ENCODE data around the gene TBC1D17. TPM values are rescaled to one million over a fixed set of nuclear protein-coding genes. Genes with fewer than 3 reads are reported as not detected.

The TBC1D17 gene
- total RNA-seq, 1 donor from 2014 or later: 46.0 TPM

DNA sequence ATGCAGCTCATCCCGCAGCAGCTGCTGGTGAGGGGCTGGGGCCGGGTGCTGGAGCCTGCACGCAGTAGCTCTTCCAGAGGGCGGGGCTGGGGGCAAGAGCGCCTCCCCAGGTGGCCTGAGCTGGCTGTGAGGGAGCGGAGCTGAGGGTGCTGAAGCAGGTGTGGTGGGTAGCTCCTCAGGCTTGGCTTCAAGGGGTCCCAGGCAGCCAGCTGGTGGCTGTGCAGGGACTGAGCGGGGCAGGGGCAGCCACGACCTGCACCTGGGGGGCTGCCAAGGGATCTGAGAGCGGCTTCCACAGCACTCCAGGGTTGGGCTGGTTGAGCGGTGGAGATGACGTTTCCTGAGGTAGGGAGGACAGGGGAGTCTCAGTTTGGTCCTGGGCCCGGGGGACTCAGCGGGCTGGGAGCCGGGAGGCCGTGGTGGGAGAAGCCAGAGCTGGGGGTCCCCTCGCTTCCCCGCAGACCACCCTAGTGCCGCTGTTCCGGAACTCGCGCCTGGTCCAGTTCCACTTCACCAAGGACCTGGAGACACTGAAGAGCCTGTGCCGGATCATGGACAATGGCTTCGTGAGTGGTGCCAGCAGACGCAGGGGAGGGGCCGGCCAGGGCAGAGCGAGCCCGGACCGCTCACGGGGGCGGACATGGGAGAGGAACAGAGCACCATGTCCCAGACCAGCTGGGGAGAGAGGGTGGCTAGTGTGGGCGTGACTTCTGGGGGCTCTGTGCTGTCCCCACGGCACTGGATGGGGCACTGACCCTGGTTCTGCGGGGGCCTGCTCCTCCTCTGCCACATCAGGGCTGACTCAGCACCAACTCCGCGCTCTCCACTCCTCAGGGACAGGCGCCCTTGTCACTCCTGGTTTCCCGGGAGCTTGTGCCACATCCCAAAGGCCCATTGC is 19.2 kb upstream of the TBC1D17 start:
- DNase-seq (no peak), ATAC-seq (ENCODE audit: poor library complexity) (peak; percentile 0)
- intact Hi-C loops (cut with DNase I): no loop called here

DNA sequence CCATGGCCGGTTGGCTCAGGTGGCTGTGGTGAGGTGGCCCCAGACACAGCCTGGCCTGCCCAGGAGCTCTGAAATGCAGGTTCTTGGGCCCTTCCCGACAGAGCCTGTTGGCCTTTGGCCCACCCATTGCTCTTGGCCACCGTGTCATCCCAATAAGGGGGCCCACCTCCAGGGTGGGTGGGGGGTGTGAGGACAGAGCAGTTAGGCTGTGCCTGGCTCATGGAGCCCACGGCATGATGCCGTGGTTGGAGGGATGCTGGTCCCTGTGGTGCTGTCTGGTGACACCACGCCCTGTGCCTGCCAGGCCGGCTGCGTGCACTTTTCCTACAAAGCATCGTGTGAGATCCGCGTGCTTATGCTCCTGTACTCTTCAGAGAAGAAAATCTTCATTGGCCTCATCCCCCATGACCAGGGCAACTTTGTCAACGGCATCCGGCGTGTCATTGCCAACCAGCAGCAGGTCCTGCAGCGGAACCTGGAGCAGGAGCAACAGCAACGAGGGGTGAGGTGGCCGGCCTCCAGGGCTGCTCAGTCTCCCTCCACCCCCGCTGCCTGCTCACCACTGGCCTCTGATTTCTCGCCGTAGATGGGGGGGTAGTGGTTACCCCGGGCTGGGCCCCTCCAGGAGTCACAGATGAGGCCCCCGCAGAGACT is 17.7 kb upstream of the TBC1D17 start:
- intact Hi-C loops (cut with DNase I): loop anchor here (10.0 kb wide), 1 partner anchor 185 kb away; the partner anchor contains the start of gene PRMT1
- ATAC-seq (ENCODE audit: poor library complexity) (no peak), DNase-seq (no peak)

DNA sequence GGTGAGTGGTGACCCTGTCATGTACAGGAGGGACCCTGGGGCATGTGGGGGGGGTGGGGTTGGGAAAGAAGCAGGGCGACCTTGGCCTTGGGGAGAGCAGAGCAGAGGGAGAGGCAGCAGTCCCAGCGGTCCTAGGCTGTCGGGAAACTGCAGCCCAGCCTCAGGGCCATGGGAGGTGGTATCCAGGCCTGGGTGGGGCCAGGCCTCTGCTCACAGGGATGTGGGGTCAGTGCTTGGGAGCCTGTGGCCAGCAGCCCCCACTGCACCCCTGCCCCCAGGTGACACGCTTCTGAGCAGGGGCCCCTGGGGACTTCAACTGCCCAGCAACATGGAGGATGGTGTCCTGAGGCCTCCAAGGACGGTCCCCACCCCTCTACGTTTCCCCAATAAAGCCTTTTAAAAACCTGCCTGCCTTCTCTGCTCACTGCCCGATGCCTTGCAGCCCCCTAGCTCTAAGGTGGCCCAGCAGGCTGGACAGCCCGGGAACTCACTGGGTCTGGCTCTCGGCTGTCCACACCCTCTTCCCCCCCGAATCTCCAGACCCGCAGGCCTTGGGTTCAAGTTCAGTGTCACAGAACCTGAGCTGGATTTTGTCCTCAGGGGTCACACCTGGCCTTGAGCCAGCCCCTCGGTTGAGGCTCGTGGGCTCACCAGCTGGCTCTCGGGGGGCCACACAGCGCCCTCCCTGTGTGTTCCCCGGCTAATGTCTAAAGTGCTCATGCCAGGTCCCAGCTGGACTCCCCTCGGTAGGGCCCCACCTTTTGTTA is 17.0 kb upstream of the TBC1D17 start:
- intact Hi-C loops (cut with DNase I): loop anchor here (10.0 kb wide), 1 partner anchor 186 kb away; the partner anchor contains the start of gene PRMT1
- no peak for ATAC-seq (ENCODE audit: poor library complexity)
- no peak for DNase-seq

DNA sequence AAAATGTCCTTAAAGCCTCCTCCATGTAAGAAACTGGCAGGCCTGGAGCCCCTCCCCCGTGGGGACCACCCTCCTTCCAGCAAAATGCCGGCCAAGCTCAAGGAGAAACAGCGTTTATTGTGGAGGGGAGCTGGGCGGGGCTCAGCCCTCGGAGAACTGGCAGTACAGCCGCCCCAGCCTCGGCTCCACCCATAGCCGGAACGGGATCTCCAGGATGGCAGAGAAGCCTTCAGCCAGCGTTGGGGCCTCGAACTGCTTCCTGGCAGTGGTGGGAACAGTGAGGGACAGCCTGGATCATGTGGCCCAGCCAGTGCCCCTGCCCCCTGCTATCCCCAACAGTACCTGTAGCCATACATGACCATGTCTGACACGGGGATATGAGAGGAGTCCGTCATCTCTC is 16.4 kb upstream of the TBC1D17 start:
- DNase-seq (peak; percentile 81), ATAC-seq (ENCODE audit: poor library complexity) (no peak)
- intact Hi-C loops (cut with DNase I): loop anchor here (10.0 kb wide), 1 partner anchor 186 kb away; the partner anchor contains the start of gene PRMT1

DNA sequence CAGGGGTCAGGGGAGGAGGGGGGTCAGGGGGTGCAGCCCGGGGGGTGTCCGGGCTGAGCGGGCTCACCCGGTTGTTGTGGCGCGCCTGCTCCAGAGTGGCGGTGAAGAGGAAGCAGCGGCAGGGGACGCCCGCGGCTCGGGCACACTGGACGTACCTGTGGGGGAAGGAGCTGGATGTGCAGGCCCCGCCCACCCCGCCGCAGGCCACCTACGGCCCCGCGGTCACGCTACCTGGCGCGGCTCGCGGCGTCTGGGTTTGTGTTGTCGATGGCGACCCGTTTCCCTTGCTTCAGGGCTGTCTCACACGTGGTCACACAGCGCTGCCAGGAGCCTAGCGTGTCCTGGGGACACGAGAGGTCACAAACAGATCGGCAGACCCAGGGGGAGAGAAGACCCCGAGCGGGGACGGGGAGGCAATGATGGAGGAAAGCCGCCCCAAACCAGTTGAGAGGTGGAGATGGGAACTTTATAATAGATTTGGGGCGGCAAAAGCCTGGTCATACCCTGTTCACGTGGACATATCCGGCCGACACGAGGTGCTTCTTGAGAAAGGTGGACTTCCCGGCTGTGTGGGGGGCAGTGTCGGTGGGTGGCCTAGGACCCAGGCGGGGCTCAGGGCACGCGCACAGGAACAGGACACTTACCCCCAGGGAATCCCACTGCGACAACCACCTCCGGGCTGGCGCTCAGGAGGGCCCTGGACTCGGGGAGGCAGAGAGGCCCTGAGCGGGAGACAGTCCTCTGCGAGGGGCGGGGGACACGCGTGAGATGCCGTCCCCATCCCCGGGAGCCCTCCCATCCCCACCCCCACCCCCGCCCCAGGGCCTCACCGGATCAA is 15.7 kb upstream of the TBC1D17 start:
- intact Hi-C loops (cut with DNase I): loop anchor here (10.0 kb wide), 1 partner anchor 187 kb away; the partner anchor contains the start of gene PRMT1
- DNase-seq (no peak), ATAC-seq (ENCODE audit: poor library complexity) (no peak)

- intact Hi-C loops (cut with DNase I): loop anchor here (10.0 kb wide), 1 partner anchor 188 kb away; the partner anchor contains the start of gene PRMT1
- DNase-seq: peak; percentile 53
- ATAC-seq (ENCODE audit: poor library complexity): no peak
Observed at GRCh38 chr19:49862391-49863253, 14.9 kb upstream of the TBC1D17 start.

DNA sequence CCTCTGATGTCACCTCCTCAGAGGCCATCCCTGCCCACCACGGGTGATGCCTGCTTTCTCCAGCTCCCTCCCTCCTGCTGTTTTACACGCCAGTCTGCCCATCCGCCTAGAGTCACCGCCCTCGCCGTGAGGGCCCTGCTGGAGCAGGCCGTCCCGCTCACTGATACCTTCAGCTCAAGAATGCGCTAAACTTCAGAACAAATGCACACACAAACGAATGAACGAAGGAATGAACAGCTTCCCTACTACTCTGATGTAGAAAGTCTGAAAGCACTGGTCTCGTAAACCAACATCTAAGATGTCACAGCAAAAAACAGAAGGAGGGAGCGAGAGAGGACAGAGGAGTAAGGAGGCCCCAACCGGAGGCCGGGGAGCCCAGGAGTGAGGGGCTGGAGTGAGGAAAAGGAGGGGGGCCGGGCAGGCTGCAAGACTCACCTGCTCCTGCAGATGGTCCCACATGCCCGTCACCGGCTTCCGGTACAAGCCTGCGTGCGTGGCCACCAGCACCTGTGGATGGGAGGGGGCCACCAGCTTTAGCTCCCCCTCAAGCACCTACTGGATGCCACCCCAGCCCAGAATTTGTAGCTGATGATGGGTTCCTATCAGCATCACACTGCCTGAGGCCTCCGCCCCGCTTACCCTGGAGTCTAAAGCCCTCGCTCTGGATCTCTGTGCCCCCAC is 14.1 kb upstream of the TBC1D17 start:
- intact Hi-C loops (cut with DNase I): loop anchor here (10.0 kb wide), 1 partner anchor 189 kb away; the partner anchor contains the start of gene PRMT1
- no peak for ATAC-seq (ENCODE audit: poor library complexity)
- DNase-seq: no peak

DNA sequence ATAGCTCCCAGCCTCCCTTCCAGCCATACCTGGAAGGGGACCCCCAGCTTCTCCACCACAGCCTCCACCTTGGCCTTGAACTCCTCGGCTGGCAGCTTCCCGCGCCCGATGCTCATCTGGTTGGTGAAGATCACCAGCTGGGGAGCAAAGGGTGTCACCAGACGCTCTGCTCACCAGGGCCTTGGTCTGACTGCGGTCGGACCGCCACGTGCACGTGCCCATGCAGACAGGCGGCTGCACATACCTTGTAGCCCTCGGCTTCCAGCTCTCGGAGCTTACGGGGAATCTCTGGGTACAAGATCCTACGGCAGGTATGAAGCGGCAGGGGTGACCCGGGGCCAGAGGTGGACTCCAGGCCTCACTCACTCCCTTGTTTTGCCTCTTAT is 13.6 kb upstream of the TBC1D17 start:
- ATAC-seq (ENCODE audit: poor library complexity) (no peak), DNase-seq (no peak)
- intact Hi-C loops (cut with DNase I): loop anchor here (10.0 kb wide), 1 partner anchor 189 kb away; the partner anchor contains the start of gene PRMT1

DNA sequence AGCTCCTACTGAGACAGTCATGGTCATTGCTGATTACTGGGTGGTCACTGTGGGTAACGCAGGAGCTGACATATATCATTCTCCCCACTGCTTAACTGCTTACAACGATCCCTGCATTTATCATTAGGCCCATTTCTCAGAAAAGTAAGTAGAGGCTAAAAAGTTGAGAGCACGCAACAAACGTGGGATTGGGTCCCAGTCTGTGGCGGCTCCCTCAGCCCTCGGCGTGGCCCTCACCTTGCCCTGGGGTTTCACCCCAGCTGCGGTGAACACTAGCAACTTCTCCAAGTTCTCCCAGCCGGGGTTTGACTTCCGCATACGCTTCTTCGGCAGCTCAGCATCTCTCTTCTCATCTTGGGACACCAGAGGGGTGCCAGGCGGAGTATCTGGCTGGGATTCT is 12.6 kb upstream of the TBC1D17 start:
- intact Hi-C loops (cut with DNase I): loop anchor here (10.0 kb wide), 1 partner anchor 190 kb away; the partner anchor contains the start of gene PRMT1
- DNase-seq (no peak), ATAC-seq (ENCODE audit: poor library complexity) (no peak)

DNA sequence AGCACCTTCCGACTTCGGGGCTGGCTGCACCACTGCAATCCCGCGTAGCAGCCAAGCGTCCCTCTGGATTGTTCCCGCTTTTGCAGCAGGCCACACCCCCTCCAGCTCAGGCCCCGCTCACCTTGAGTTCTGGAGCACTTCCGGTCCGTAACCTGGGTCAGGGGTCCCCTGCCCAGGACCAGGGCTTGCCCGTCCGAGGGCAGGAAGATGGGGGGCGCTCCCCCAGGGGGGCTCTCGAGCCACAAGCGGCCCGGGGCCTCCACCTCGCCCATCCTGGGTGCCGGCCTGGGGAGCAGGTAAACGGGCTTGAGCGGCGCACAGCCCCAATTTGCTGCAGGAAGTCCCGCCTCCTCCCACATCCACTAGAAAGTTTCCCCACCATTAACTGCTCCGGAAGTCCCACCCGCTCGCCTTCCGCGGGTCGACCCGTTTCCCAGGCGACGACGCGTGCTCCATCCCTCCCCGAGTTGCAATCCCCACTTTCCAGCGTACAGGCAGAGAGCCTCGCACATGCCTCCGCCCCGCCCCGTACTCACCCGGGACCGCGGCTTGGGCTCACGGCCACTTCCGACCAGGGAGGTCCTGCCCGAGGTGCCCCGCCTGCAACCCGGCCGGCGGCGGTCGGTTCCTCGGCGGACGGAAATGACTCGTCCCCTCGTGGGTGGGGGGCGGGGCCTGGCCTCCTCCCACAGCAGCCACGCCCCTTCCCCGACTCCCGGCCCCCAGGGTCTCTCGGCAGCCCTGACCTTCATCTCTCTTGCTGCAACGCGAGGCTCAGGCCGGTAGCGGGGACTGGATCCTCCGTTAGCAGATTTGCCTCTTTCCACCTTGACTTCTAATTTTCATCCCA is 10.3 kb upstream of the TBC1D17 start, which contains the start of gene PNKP:
TSS of gene PNKP (minus strand) at position 644 of the 850 bp plus-strand sequence. CDS start at position 272, 372 bp downstream.
- intact Hi-C loops (cut with DNase I): loop anchor here (10.0 kb wide), 1 partner anchor 192 kb away; the partner anchor contains the start of gene PRMT1
- ATAC-seq (ENCODE audit: poor library complexity): peak; percentile 72

DNA sequence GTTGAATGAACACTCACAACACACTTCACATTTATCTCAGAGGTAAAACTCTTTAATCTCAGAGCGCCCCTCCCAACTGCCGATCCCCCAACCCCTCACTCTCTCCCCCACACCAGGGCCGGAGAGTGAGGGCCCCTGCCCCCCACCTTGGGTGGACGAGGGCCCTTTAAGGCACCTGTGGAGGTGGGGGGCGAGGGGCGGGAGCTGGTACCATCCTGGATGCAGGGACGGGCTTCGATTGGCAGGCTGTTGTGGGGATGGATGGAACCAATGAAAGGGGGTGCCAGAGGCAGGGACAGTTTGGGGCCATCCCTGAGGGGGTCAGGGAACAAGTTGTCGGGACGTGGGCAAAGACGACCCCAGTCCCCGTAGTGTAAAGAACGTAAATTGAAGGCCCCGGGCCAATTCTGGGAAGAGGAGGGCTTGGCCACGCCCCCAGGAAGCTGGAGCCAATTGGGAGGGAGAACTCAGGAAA is 8.5 kb upstream of the TBC1D17 start:
- DNase-seq (no peak), ATAC-seq (ENCODE audit: poor library complexity) (peak; percentile 15)
- intact Hi-C loops (cut with DNase I): loop anchor here (10.0 kb wide), 1 partner anchor 194 kb away; the partner anchor contains the start of gene PRMT1

More for the DNA sequence above, 10.3 kb upstream of the TBC1D17 start, which contains the start of gene PNKP:
- DNase-seq: peak; percentile 94

GRCh38 chr19:49869484-49870308 is 7.8 kb upstream of the TBC1D17 start:
- intact Hi-C loops (cut with DNase I): loop anchor here (10.0 kb wide), 1 partner anchor 195 kb away; the partner anchor contains the start of gene PRMT1
- ATAC-seq (ENCODE audit: poor library complexity) (peak; percentile 77), DNase-seq (peak; percentile 97)

- no peak for ATAC-seq (ENCODE audit: poor library complexity)
- peak; percentile 52 for DNase-seq
- intact Hi-C loops (cut with DNase I): no loop called here
Observed at GRCh38 chr19:49870309-49870901, 7.1 kb upstream of the TBC1D17 start.

Data from Right ventricle myocardium superior (tissue), 1 donor.